ENCODE data around the gene PRSS8.

Gene PRSS8

GRCh38 chr16:31136287-31136662 lies 748 bp upstream of the PRSS8 start:
- intact Hi-C loops (cut with DNase I; ENCODE audit: low total_unique reads): no loop called here
- no peak for DNase-seq
- peaks cover 0 to 14% of the 10 kb centered on the region in 2 donors for H3K27me3 ChIP-seq
- peaks cover 0 to 34% (median 6%) of the 10 kb centered on the region in 4 donors for H3K4me1 ChIP-seq
- no peak for TF ChIP-seq CTCF (IDR thresholded peaks at IDR 0.05)
- no peak overlapping the region for H3K27ac ChIP-seq
- H3K9me3 ChIP-seq: no peaks in the 10 kb centered on the region
- H3K4me3 ChIP-seq: no peak overlapping the region
- H3K36me3 ChIP-seq: peaks cover 5 to 21% (median 6%) of the 10 kb centered on the region in 3 donors

- DNase-seq: peak in 1 of 2 donors; percentile 50
- H3K4me3 ChIP-seq: no peak overlapping the region
- no peaks in the 10 kb centered on the region for H3K9me3 ChIP-seq
- H3K27me3 ChIP-seq: peaks cover 0 to 14% of the 10 kb centered on the region in 2 donors
- intact Hi-C loops (cut with DNase I; ENCODE audit: low total_unique reads): no loop called here
- peaks cover 0 to 28% (median 5%) of the 10 kb centered on the region in 4 donors for H3K4me1 ChIP-seq
- H3K27ac ChIP-seq: no peak overlapping the region
- H3K36me3 ChIP-seq: peaks cover 16 to 35% (median 20%) of the 10 kb centered on the region in 3 donors
- no peak for TF ChIP-seq CTCF (IDR thresholded peaks at IDR 0.05)
These were observed 647 bp downstream of the PRSS8 start for GRCh38 chr16:31134625-31135534.

- no peak for DNase-seq
- peaks cover 22 to 42% (median 23%) of the 10 kb centered on the region in 3 donors for H3K36me3 ChIP-seq
- no peaks in the 10 kb centered on the region for H3K9me3 ChIP-seq
- peaks cover 0 to 34% (median 5%) of the 10 kb centered on the region in 4 donors for H3K4me1 ChIP-seq
- peaks cover 0 to 14% of the 10 kb centered on the region in 2 donors for H3K27me3 ChIP-seq
- intact Hi-C loops (cut with DNase I; ENCODE audit: low total_unique reads): no loop called here
- TF ChIP-seq CTCF (IDR thresholded peaks at IDR 0.05): no peak
- no peak overlapping the region for H3K27ac ChIP-seq
- no peak overlapping the region for H3K4me3 ChIP-seq
These were observed 1.4 kb downstream of the PRSS8 start for GRCh38 chr16:31134091-31134571.

GRCh38 chr16:31133046-31133501 lies 2.5 kb downstream of the PRSS8 start:
- no peak for DNase-seq
- Histone ChIP-seq H3K27me3 (peaks cover 0 to 14% of the 10 kb centered on the region in 2 donors), H3K9me3 (no peaks in the 10 kb centered on the region), H3K36me3 (peaks cover 30 to 53% (median 31%) of the 10 kb centered on the region in 3 donors), H3K4me3 (no peak overlapping the region), H3K4me1 (peaks cover 0 to 34% (median 0%) of the 10 kb centered on the region in 4 donors), H3K27ac (no peak overlapping the region)
- intact Hi-C loops (cut with DNase I; ENCODE audit: low total_unique reads): no loop called here
- TF ChIP-seq CTCF (IDR thresholded peaks at IDR 0.05): no peak

- intact Hi-C loops (cut with DNase I; ENCODE audit: low total_unique reads): no loop called here
- Histone ChIP-seq H3K9me3 (no peaks in the 10 kb centered on the region), H3K27me3 (peaks cover 0 to 14% of the 10 kb centered on the region in 2 donors), H3K27ac (no peak overlapping the region), H3K4me3 (no peak overlapping the region), H3K4me1 (peaks cover 0 to 38% (median 0%) of the 10 kb centered on the region in 4 donors), H3K36me3 (peaks cover 36 to 59% (median 38%) of the 10 kb centered on the region in 3 donors)
- DNase-seq: no peak
- TF ChIP-seq CTCF (IDR thresholded peaks at IDR 0.05): no peak
These were observed 3.1 kb downstream of the PRSS8 start for GRCh38 chr16:31132303-31132979.
